ENCODE measurements around the gene DGKI. TPM values are rescaled to one million over a fixed set of nuclear protein-coding genes. Genes with fewer than 3 reads are reported as not detected.
A peak's percentile ranks its signal among the peaks of the same experiment; 100 is the strongest.

DGKI gene
- total and polyA plus RNA-seq, 2 of the 4 experiments (the other 2 are of a cell fraction), result 3.9 to 15.8 TPM

- no peaks in the 10 kb centered on the region for H3K36me3 ChIP-seq (ENCODE audit: control insufficient read depth, insufficient read depth, low read length)
- H2BK20ac ChIP-seq (ENCODE audit: low read depth, low read length), result no peak overlapping the region
- no peaks in the 10 kb centered on the region for H3K27me3 ChIP-seq (ENCODE audit: control insufficient read depth, insufficient read depth, low read length)
- no peak overlapping the region for H2AFZ ChIP-seq (replicated peaks; ENCODE audit: low read length, poor library complexity)
- no peak overlapping the region for H3K27ac ChIP-seq (ENCODE audit: insufficient read depth, low read length)
- intact Hi-C loops (cut with micrococcal nuclease), result no loop called here
- dilution Hi-C loops (cut with HindIII; ENCODE audit: low sequenced_read_pairs, unreplicated experiment), result no loop called here
- H4K5ac ChIP-seq (ENCODE audit: low read depth, low read length), result no peak overlapping the region
- no peak overlapping the region for H2BK120ac ChIP-seq (ENCODE audit: low read depth, low read length)
- H3K9me3 ChIP-seq (ENCODE audit: control insufficient read depth, insufficient read depth, low read length), result no peaks in the 10 kb centered on the region
- peaks cover 2% of the 10 kb centered on the region; the same call in 1 of the 2 replicates for H3K4me1 ChIP-seq (ENCODE audit: control insufficient read depth, insufficient read depth, low read length)
- no peak overlapping the region for H3K9ac ChIP-seq (ENCODE audit: low read depth, low read length)
- ATAC-seq (ENCODE audit: low read depth), result no peak
- H2AK9ac ChIP-seq (replicated peaks; ENCODE audit: low read depth, low read length, poor library complexity), result no peak overlapping the region
- H3K9me1 ChIP-seq (ENCODE audit: insufficient read depth, low read length), result 0 out of 2 replicates have a peak, but pooled peaks cover 3% of the 10 kb centered on the region
- H2BK15ac ChIP-seq (ENCODE audit: low read depth, low read length), result no peak overlapping the region
- peak overlapping the region; percentile 45 for H2BK5ac ChIP-seq (ENCODE audit: low read depth, low read length, poor library complexity, severe bottlenecking)
- no peak overlapping the region for H4K91ac ChIP-seq (ENCODE audit: insufficient read depth, low read depth, low read length)
- no peaks in the 10 kb centered on the region for H4K20me1 ChIP-seq (ENCODE audit: insufficient read depth, low read length)
- CTCF ChIA-PET, result no interaction called here
- no peak overlapping the region for H3K4ac ChIP-seq (ENCODE audit: low read depth, low read length)
- H3K14ac ChIP-seq (replicated peaks; ENCODE audit: low read depth, low read length), result no peak overlapping the region
- H3K18ac ChIP-seq (ENCODE audit: low read depth, low read length), result no peak overlapping the region
- peak; percentile 15 for DNase-seq
- in situ Hi-C loops (cut with MboI; ENCODE audit: low sequenced_read_pairs), result no loop called here
- H2AK5ac ChIP-seq (ENCODE audit: low read depth, low read length), result no peak overlapping the region
- H3K79me1 ChIP-seq (ENCODE audit: low read depth in 1 of 2, low read length in 2 of 2), result no peaks in the 10 kb centered on the region
- H4K8ac ChIP-seq (ENCODE audit: low read depth in 2 of 2, low read length in 2 of 2), result no peak overlapping the region
- H3K56ac ChIP-seq (ENCODE audit: extremely low read depth, insufficient read depth, low read length), result no peak overlapping the region
- H3K4me2 ChIP-seq (ENCODE audit: low read depth, low read length), result no peak overlapping the region
- H3K23ac ChIP-seq (ENCODE audit: low read depth, low read length), result no peak overlapping the region
- H3K4me3 ChIP-seq (ENCODE audit: insufficient read depth, low read depth, low read length), result no peak overlapping the region
- TF ChIP-seq POLR2A (IDR thresholded peaks at IDR 0.05; ENCODE audit: low read depth, low read length) (no peak), CEBPB (IDR thresholded peaks at IDR 0.05; ENCODE audit: low read depth, low read length) (peak; percentile 24; the same call in 1 of the 2 replicates)
- POLR2A ChIA-PET (ENCODE audit: unreplicated experiment), result no interaction called here
- no TSS peak for BruUV-seq (replicated peaks)
These were observed 282.8 kb downstream of the DGKI start for GRCh38 chr7:137563981-137564380.
